ENCODE measurements around the gene ATRNL1. TPM values are rescaled to one million over a fixed set of nuclear protein-coding genes. Genes with fewer than 3 reads are reported as not detected.

ATRNL1 gene
- total RNA-seq, 1 experiment from 2014 or later, result not detected

DNA sequence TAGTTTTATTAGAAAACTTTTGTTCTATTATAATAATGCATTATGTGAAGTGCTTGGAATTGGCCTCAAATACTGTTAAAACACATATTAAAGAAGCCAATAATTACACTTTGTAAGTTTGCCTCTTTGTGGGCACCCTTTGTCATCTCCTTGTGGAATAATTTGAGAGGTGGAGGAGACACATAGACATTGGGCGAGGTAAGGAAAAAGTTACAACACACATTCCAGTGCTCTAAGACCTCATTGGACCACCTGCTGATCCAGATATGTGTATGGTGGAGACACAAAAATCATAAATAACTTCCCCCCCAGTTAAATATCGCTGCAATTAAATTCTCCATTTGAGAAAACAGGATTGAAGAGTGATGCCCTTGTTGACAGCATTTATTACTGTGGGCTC lies 668.0 kb downstream of the ATRNL1 start:
- Mint-ChIP-seq H3K27ac (ENCODE audit: unreplicated experiment) (no peak overlapping the region), H3K4me3 (ENCODE audit: unreplicated experiment) (no peak overlapping the region), H3K36me3 (ENCODE audit: insufficient read depth, unreplicated experiment) (no peaks in the 10 kb centered on the region), H3K27me3 (ENCODE audit: insufficient read depth, unreplicated experiment) (peaks cover 3% of the 10 kb centered on the region), H3K4me1 (ENCODE audit: low read depth, unreplicated experiment) (no peaks in the 10 kb centered on the region), H3K9me3 (ENCODE audit: unreplicated experiment) (no peaks in the 10 kb centered on the region)
- H3K27me3 ChIP-seq (replicated peaks; ENCODE audit: control insufficient read depth, insufficient read depth, low read length), result no peaks in the 10 kb centered on the region
- DNase-seq, result no peak
- no peaks in the 10 kb centered on the region for H3K36me3 ChIP-seq (ENCODE audit: control insufficient read depth, insufficient read depth, low read length)
- BruUV-seq (replicated peaks), result no TSS peak
- CTCF ChIA-PET, result no interaction called here
- no peaks in the 10 kb centered on the region for H3K4me1 ChIP-seq
- no peaks in the 10 kb centered on the region for H3K9me3 ChIP-seq
- intact Hi-C loops (cut with micrococcal nuclease; ENCODE audit: unreplicated experiment), result no loop called here
- TF ChIP-seq, protein P1, sequence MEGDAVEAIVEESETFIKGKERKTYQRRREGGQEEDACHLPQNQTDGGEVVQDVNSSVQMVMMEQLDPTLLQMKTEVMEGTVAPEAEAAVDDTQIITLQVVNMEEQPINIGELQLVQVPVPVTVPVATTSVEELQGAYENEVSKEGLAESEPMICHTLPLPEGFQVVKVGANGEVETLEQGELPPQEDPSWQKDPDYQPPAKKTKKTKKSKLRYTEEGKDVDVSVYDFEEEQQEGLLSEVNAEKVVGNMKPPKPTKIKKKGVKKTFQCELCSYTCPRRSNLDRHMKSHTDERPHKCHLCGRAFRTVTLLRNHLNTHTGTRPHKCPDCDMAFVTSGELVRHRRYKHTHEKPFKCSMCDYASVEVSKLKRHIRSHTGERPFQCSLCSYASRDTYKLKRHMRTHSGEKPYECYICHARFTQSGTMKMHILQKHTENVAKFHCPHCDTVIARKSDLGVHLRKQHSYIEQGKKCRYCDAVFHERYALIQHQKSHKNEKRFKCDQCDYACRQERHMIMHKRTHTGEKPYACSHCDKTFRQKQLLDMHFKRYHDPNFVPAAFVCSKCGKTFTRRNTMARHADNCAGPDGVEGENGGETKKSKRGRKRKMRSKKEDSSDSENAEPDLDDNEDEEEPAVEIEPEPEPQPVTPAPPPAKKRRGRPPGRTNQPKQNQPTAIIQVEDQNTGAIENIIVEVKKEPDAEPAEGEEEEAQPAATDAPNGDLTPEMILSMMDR (IDR thresholded peaks at IDR 0.05; ENCODE audit: insufficient read depth in 1 of 2, low read depth in 1 of 2, low read length in 1 of 2, severe bottlenecking in 1 of 2, unreplicated experiment in 1 of 2), result no peak
- no peak overlapping the region for H3K4me3 ChIP-seq (ENCODE audit: low read depth, low read length)
- POLR2A ChIA-PET, result no interaction called here

DNA sequence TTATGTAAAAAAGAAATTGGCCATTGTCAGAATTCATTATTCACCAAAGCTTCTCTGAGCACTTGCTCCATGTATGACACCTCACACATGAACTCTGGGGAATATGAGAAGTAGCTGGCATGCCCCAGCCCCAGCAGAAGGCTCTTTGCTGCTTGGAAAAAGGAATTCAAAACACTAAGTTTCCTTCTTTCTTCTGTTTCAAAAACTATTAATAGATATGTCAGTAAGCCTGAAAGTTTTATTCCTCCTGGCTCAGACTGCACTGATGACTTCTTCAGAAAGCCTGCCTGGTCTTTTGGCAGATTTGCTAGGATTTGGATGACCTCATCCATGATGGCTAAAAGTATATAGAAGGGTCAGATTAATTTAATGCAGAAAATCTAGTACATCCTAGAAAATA lies 668.9 kb downstream of the ATRNL1 start:
- no peaks in the 10 kb centered on the region for H3K4me1 Mint-ChIP-seq (ENCODE audit: low read depth, unreplicated experiment)
- TF ChIP-seq, protein P1 (IDR thresholded peaks at IDR 0.05; ENCODE audit: insufficient read depth in 1 of 2, low read depth in 1 of 2, low read length in 1 of 2, severe bottlenecking in 1 of 2, unreplicated experiment in 1 of 2), result no peak
- intact Hi-C loops (cut with micrococcal nuclease; ENCODE audit: unreplicated experiment), result no loop called here
- no peak overlapping the region for H3K4me3 Mint-ChIP-seq (ENCODE audit: unreplicated experiment)
- H3K27ac Mint-ChIP-seq (ENCODE audit: unreplicated experiment), result no peak overlapping the region
- Histone ChIP-seq H3K4me3 (ENCODE audit: low read depth, low read length) (no peak overlapping the region), H3K36me3 (ENCODE audit: control insufficient read depth, insufficient read depth, low read length) (no peaks in the 10 kb centered on the region), H3K27me3 (replicated peaks; ENCODE audit: control insufficient read depth, insufficient read depth, low read length) (no peaks in the 10 kb centered on the region), H3K4me1 (no peaks in the 10 kb centered on the region), H3K9me3 (no peaks in the 10 kb centered on the region)
- no peaks in the 10 kb centered on the region for H3K9me3 Mint-ChIP-seq (ENCODE audit: unreplicated experiment)
- ChIA-PET POLR2A (no interaction called here), CTCF (no interaction called here)
- H3K27me3 Mint-ChIP-seq (ENCODE audit: insufficient read depth, unreplicated experiment), result peaks cover 4% of the 10 kb centered on the region
- no peak for DNase-seq
- no TSS peak for BruUV-seq (replicated peaks)
- H3K36me3 Mint-ChIP-seq (ENCODE audit: insufficient read depth, unreplicated experiment), result no peaks in the 10 kb centered on the region

DNA sequence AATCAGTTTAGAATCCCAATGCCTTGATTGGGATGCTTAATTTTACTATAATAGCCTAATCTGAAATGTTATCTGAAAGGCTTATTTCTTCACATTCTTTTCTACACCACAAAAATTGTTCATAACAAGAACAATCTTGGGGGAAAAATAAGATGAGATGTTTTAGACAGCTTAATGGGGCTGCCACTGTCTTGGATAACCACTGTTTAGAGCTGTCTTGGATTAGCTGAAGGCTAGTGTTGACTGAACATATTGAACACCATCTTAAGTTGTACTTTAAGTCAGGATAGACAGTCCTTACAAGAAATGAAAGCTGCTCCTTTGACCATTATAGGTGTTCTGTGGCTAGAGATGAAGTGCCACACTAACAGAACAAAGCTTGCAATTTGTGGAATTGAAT lies 678.6 kb downstream of the ATRNL1 start:
- H3K36me3 ChIP-seq (ENCODE audit: control insufficient read depth, insufficient read depth, low read length), result no peaks in the 10 kb centered on the region
- intact Hi-C loops (cut with micrococcal nuclease; ENCODE audit: unreplicated experiment), result no loop called here
- peaks cover 8% of the 10 kb centered on the region for H3K27me3 Mint-ChIP-seq (ENCODE audit: insufficient read depth, unreplicated experiment)
- no peaks in the 10 kb centered on the region for H3K36me3 Mint-ChIP-seq (ENCODE audit: insufficient read depth, unreplicated experiment)
- no peak overlapping the region for H3K27ac Mint-ChIP-seq (ENCODE audit: unreplicated experiment)
- H3K9me3 ChIP-seq, result no peaks in the 10 kb centered on the region
- TF ChIP-seq, protein P1 (IDR thresholded peaks at IDR 0.05; ENCODE audit: insufficient read depth in 1 of 2, low read depth in 1 of 2, low read length in 1 of 2, severe bottlenecking in 1 of 2, unreplicated experiment in 1 of 2), result no peak
- H3K9me3 Mint-ChIP-seq (ENCODE audit: unreplicated experiment), result no peaks in the 10 kb centered on the region
- no peaks in the 10 kb centered on the region for H3K27me3 ChIP-seq (replicated peaks; ENCODE audit: control insufficient read depth, insufficient read depth, low read length)
- no peaks in the 10 kb centered on the region for H3K4me1 ChIP-seq
- POLR2A ChIA-PET, result no interaction called here
- BruUV-seq (replicated peaks), result no TSS peak
- no peak overlapping the region for H3K4me3 ChIP-seq (ENCODE audit: low read depth, low read length)
- no peak for DNase-seq
- CTCF ChIA-PET, result no interaction called here
- H3K4me1 Mint-ChIP-seq (ENCODE audit: low read depth, unreplicated experiment), result no peaks in the 10 kb centered on the region
- H3K4me3 Mint-ChIP-seq (ENCODE audit: unreplicated experiment), result no peak overlapping the region

Measured in Caco-2 (cell line).